Activated CD4-positive, alpha-beta T cell treated with anti-CD3 and anti-CD28 coated beads, Interleukin-2, amount 10 ng/mL, durations not matched to agents 24 days and 14 days (primary cell): ENCODE measurements around the gene FKBP11. TPM values are rescaled to one million over a fixed set of nuclear protein-coding genes. Genes with fewer than 3 reads are reported as not detected.
A peak's percentile ranks its signal among the peaks of the same experiment; 100 is the strongest.

Experiments used
- DNase-seq: peaks from one replicate; pipeline ENCODE4 v3.0.0; 2022
- H3K27ac Mint-ChIP-seq: one replicate; pipeline ENCODE4 v1.8.0; 2022; ENCODE audit warnings: mild to moderate bottlenecking, mixed read lengths
- H3K27me3 Mint-ChIP-seq: one replicate; pipeline ENCODE4 v1.8.0; 2022; ENCODE audit warnings: mixed read lengths
- H3K36me3 Mint-ChIP-seq: one replicate; pipeline ENCODE4 v1.8.0; 2022; ENCODE audit warnings: low read depth, mild to moderate bottlenecking, mixed read lengths
- H3K4me1 Mint-ChIP-seq: one replicate; pipeline ENCODE4 v1.8.0; 2021; ENCODE audit warnings: mixed read lengths
- H3K4me3 Mint-ChIP-seq: one replicate; pipeline ENCODE4 v1.8.0; 2022; ENCODE audit warnings: mild to moderate bottlenecking, moderate library complexity, mixed read lengths
- H3K9me3 Mint-ChIP-seq: one replicate; pipeline ENCODE4 v1.8.0; 2021; ENCODE audit warnings: mixed read lengths
- intact Hi-C: fragments of 100-400 bp; cut with micrococcal nuclease; formaldehyde crosslinking; loops from one replicate; pipeline ENCODE4 v1.15.1; 2023
- total RNA-seq: library from RNA; stranded (reverse); gene quantifications from 2 replicates; pipeline ENCODE4 v1.2.3, GENCODE V29; 2022

The FKBP11 gene
- total RNA-seq, 1 donor from 2014 or later = 75.3 TPM

GRCh38 chr12:48965298-48965838 lies 40.1 kb upstream of the FKBP11 start:
- H3K36me3 Mint-ChIP-seq = no peaks in the 10 kb centered on the region
- H3K9me3 Mint-ChIP-seq = no peaks in the 10 kb centered on the region
- H3K4me1 Mint-ChIP-seq = peaks cover 2% of the 10 kb centered on the region
- no peak for DNase-seq
- no peak overlapping the region for H3K4me3 Mint-ChIP-seq
- no peak overlapping the region for H3K27ac Mint-ChIP-seq
- H3K27me3 Mint-ChIP-seq = peaks cover 48% of the 10 kb centered on the region
- intact Hi-C loops = no loop called here

DNA sequence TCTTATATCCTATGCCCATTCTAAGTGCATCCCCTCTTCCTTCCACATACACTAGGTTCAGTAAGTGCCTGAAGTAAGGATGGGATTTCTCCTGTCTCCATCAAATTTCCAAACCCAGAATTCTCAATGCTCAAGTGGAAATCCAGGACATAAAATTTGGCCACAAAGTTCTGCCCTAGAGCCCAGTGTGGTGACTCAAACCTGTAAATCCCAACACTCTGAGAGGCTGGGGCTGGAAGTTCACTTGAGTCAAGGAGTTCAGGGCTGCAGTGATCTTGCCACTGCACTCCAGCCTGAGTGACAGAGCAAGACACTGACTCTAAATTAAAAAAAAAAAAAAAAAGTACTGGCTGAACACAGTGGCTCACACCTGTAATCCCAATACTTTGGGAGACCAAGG lies 36.5 kb upstream of the FKBP11 start:
- intact Hi-C loops = no loop called here
- Mint-ChIP-seq H3K4me1 (peaks cover 10% of the 10 kb centered on the region), H3K4me3 (no peak overlapping the region), H3K36me3 (no peaks in the 10 kb centered on the region), H3K9me3 (no peaks in the 10 kb centered on the region), H3K27me3 (peaks cover 36% of the 10 kb centered on the region), H3K27ac (no peak overlapping the region)
- no peak for DNase-seq

- intact Hi-C loops = no loop called here
- DNase-seq = no peak
- Mint-ChIP-seq H3K36me3 (peaks cover 2% of the 10 kb centered on the region), H3K4me3 (no peak overlapping the region), H3K9me3 (no peaks in the 10 kb centered on the region), H3K27me3 (peaks cover 33% of the 10 kb centered on the region), H3K27ac (no peak overlapping the region), H3K4me1 (peaks cover 15% of the 10 kb centered on the region)
Observed at GRCh38 chr12:48961331-48961730, 36.0 kb upstream of the FKBP11 start.

- peaks cover 20% of the 10 kb centered on the region for H3K4me1 Mint-ChIP-seq
- no peak overlapping the region for H3K4me3 Mint-ChIP-seq
- H3K27ac Mint-ChIP-seq = no peak overlapping the region
- DNase-seq = no peak
- peaks cover 30% of the 10 kb centered on the region for H3K27me3 Mint-ChIP-seq
- H3K9me3 Mint-ChIP-seq = no peaks in the 10 kb centered on the region
- H3K36me3 Mint-ChIP-seq = peaks cover 7% of the 10 kb centered on the region
- intact Hi-C loops = no loop called here
Observed at GRCh38 chr12:48960834-48961233, 35.5 kb upstream of the FKBP11 start.

- peak overlapping the region; percentile 92 for H3K4me3 Mint-ChIP-seq
- DNase-seq = no peak
- H3K9me3 Mint-ChIP-seq = no peaks in the 10 kb centered on the region
- H3K4me1 Mint-ChIP-seq = peaks cover 36% of the 10 kb centered on the region
- peaks cover 21% of the 10 kb centered on the region for H3K27me3 Mint-ChIP-seq
- H3K36me3 Mint-ChIP-seq = peaks cover 19% of the 10 kb centered on the region
- H3K27ac Mint-ChIP-seq = no peak overlapping the region
- intact Hi-C loops = no loop called here
Observed at GRCh38 chr12:48958049-48958388, 32.7 kb upstream of the FKBP11 start.

DNA sequence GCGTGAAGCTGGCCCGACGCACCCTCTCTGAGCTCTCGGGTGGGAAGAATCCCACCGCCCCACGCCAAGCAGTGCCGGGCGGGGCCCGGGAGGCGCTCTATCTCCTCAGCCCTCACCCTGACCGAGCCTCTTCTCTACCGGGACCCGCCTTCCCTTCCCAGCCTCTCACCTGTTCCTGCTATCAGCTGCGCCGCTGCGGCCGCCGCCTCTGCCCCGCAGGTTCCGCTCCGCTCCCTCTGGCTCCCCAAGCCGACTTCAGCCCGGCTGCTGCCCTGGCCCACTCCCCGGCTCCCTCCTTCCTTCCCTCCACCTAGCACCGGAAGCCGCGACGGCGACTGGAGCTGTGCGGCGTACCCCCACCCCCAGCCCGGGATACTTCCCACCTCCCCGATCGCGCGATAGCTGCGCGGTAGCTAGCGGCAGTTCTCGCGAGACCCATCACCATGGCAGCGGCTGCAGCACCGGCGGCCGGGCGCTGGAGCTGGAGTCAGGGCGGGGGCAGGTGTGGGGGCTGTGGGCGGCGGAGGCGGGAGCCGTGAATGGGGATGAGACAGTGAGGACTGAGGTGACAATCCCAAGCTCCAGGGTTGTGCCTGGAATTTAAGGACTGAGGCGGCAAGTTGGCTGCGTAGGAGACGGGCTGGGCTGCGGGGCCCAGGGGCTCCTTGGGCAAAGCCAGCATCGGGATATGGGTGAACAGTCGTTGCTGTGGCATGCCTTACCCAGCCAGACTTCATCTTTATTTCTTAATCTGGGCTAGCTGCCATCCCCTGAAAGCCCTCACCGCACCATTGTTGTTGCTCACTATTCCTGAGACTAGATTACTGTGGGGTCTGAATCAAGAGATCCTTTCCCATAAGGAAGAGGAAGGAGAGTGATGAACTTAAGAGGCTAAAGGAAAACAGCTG lies 32.1 kb upstream of the FKBP11 start, which contains the start of gene ARF3:
Gene ARF3 (minus strand): TSS at position 347 of the 908 bp plus-strand sequence. CDS start 16,392 bp downstream, outside the sequence.
- intact Hi-C loops = loop anchor here (2.0 kb wide), 2 partner anchors 19 to 33 kb away; partner anchors contain the start of gene FKBP11
- Mint-ChIP-seq H3K4me3 (peak within 1 kb of the TSS; percentile 92), H3K36me3 (peaks cover 22% of the 10 kb centered on the region), H3K27ac (peak within 1 kb of the TSS; percentile 87), H3K27me3 (peaks cover 18% of the 10 kb centered on the region), H3K9me3 (no peaks in the 10 kb centered on the region), H3K4me1 (peaks cover 39% of the 10 kb centered on the region)
- DNase-seq = peak; percentile 98

- peak; percentile 74 for DNase-seq
- Mint-ChIP-seq H3K27ac (peak overlapping the region; percentile 87), H3K4me1 (peaks cover 43% of the 10 kb centered on the region), H3K4me3 (peak overlapping the region; percentile 92), H3K36me3 (peaks cover 22% of the 10 kb centered on the region), H3K27me3 (peaks cover 16% of the 10 kb centered on the region), H3K9me3 (no peaks in the 10 kb centered on the region)
- intact Hi-C loops = loop anchor here (2.0 kb wide), 2 partner anchors 20 to 32 kb away; partner anchors contain the start of gene FKBP11
Observed at GRCh38 chr12:48956279-48957140, 31.2 kb upstream of the FKBP11 start.

- peak overlapping the region; percentile 61 for H3K4me3 Mint-ChIP-seq
- no peak overlapping the region for H3K27ac Mint-ChIP-seq
- peaks cover 7% of the 10 kb centered on the region for H3K27me3 Mint-ChIP-seq
- peaks cover 22% of the 10 kb centered on the region for H3K36me3 Mint-ChIP-seq
- no peak for DNase-seq
- no peaks in the 10 kb centered on the region for H3K9me3 Mint-ChIP-seq
- intact Hi-C loops = no loop called here
- peaks cover 43% of the 10 kb centered on the region for H3K4me1 Mint-ChIP-seq
Observed at GRCh38 chr12:48954841-48955501, 29.7 kb upstream of the FKBP11 start.

DNA sequence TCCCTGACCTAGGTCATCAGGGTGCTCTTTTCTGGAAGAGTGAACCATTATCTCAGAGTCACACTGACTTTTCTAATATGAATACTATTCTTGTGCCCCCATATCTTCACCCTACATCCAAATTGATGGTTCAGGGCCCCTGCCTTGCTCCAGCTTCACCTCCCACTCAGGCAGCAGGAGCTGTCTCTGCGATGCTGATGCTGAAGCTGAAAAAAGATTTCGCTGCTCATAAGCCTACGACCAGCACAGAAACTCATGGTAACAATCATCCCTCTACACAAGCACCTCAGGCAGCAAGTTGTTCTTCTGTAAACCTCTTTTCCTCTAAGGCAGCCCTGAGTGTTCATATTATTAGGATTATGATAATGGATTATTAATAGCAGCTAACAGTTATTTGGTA lies 28.8 kb upstream of the FKBP11 start:
- intact Hi-C loops = no loop called here
- Mint-ChIP-seq H3K4me1 (peaks cover 45% of the 10 kb centered on the region), H3K36me3 (peaks cover 25% of the 10 kb centered on the region), H3K9me3 (no peaks in the 10 kb centered on the region), H3K27ac (no peak overlapping the region), H3K4me3 (no peak overlapping the region), H3K27me3 (peaks cover 3% of the 10 kb centered on the region)
- no peak for DNase-seq

DNA sequence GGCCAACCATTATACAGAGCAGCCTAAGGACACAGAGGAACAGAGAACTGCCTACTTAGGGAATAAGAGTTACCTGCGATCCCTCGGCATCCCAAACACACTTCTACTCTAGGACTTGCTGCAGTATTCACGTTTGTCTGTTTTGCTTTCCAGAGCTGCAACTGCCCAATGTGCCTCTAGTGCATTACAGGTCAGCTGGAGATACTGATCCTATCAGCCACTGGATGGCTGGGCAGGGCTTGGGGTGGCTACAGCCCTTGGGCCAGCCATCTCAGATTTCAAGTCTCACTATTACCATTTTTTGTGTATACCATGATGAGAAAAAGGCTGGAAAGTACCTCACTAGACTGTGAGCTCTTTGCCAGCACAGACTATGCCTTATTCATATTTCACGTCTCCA lies 27.4 kb upstream of the FKBP11 start:
- H3K27me3 Mint-ChIP-seq = no peaks in the 10 kb centered on the region
- H3K4me1 Mint-ChIP-seq = peaks cover 45% of the 10 kb centered on the region
- no peaks in the 10 kb centered on the region for H3K9me3 Mint-ChIP-seq
- intact Hi-C loops = no loop called here
- H3K36me3 Mint-ChIP-seq = peaks cover 29% of the 10 kb centered on the region
- DNase-seq = no peak
- no peak overlapping the region for H3K4me3 Mint-ChIP-seq
- H3K27ac Mint-ChIP-seq = no peak overlapping the region

- Mint-ChIP-seq H3K9me3 (no peaks in the 10 kb centered on the region), H3K4me3 (no peak overlapping the region), H3K27ac (no peak overlapping the region), H3K36me3 (peaks cover 14% of the 10 kb centered on the region), H3K27me3 (no peaks in the 10 kb centered on the region), H3K4me1 (peaks cover 23% of the 10 kb centered on the region)
- DNase-seq = no peak
- intact Hi-C loops = no loop called here
Observed at GRCh38 chr12:48947727-48948126, 22.4 kb upstream of the FKBP11 start.

GRCh38 chr12:48946943-48947342 lies 21.7 kb upstream of the FKBP11 start:
- H3K27ac Mint-ChIP-seq = no peak overlapping the region
- H3K27me3 Mint-ChIP-seq = no peaks in the 10 kb centered on the region
- H3K4me1 Mint-ChIP-seq = peaks cover 22% of the 10 kb centered on the region
- peaks cover 13% of the 10 kb centered on the region for H3K36me3 Mint-ChIP-seq
- intact Hi-C loops = no loop called here
- no peaks in the 10 kb centered on the region for H3K9me3 Mint-ChIP-seq
- no peak overlapping the region for H3K4me3 Mint-ChIP-seq
- no peak for DNase-seq

- H3K27me3 Mint-ChIP-seq = no peaks in the 10 kb centered on the region
- no peak overlapping the region for H3K4me3 Mint-ChIP-seq
- H3K9me3 Mint-ChIP-seq = no peaks in the 10 kb centered on the region
- intact Hi-C loops = no loop called here
- DNase-seq = no peak
- H3K27ac Mint-ChIP-seq = no peak overlapping the region
- H3K4me1 Mint-ChIP-seq = peaks cover 22% of the 10 kb centered on the region
- peaks cover 13% of the 10 kb centered on the region for H3K36me3 Mint-ChIP-seq
Observed at GRCh38 chr12:48946205-48946604, 20.9 kb upstream of the FKBP11 start.
